HG03460 (cell line): ENCODE results near the gene SBNO2.

Source experiments
- ATAC-seq: cut with Tn5 transposase; IDR thresholded peaks from one replicate; pipeline ENCODE4 v1.9.1; 2021; ENCODE audit not compliant: unreplicated experiment

SBNO2 gene

DNA sequence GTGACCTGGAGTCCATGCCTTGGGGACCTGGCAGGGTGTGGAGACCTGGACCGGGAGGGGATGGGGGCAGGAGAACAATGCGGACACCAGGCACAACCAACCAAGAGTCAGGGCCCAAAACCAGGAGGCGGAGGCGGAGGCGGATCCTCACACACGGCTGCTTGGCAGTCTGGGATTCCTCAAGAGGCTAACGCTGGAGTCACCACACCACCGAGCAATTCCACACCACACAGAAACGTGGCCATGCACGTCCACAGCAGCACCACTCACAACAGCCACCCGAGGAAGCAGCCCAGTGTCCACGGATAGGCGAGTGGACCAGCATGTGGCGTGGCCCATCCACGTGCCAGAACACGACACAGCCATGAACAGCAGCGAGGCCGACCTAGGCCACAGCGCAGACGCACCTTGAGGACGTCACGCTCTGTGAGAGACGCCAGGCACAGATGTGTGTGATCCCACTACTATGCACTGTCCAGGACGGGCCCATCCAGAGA, 17.7 kb downstream of the SBNO2 start:
- ATAC-seq: no peak

DNA sequence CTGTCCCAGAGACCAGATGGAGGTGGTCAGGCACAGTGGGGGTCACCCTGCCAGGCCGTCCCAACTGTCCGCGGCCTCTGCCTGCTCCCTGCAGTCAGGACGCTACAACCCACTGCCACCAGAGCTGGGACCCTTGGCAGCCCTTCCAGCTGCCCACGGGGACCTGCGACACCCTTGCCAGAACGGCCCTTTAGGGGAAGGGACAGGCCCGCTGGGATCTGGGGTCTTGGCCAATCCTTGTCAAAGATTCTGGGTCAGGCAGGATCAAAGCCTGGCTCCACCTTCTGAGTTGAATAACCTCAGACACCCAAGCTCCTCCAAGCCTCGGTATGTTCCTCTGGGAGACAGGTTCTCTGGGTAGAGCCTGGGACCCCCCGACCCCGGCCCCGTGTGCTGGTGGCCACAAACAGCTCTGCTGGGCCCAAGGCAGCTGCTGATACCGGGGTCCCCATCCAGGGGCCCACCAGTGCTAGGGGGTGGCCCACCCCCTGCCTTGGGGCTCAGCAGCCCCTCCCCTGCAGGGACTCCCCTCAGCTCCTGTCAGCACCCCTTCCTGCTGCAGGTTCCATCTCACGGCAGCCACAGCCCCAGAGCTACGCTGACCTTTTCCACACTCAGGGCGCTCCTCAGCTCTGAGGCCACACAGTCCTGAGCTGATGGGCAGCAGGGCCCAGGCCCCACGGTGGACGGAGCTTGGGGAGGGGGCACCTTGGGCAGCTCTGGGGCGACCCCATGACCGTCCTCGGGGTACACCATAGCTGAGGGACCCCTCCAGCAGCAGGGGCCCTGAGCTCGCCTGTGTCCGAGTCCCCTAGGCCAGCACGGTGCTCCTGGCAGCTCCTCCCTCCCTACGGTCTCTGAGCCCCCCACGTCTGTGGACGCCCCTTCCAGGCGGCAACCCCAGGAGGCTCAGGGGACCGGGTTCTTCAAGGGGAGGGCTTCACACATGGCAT, 18.4 kb downstream of the SBNO2 start:
- ATAC-seq: no peak

- ATAC-seq: no peak
Measured at GRCh38 chr19:1154731-1155351, 19.2 kb downstream of the SBNO2 start.

DNA sequence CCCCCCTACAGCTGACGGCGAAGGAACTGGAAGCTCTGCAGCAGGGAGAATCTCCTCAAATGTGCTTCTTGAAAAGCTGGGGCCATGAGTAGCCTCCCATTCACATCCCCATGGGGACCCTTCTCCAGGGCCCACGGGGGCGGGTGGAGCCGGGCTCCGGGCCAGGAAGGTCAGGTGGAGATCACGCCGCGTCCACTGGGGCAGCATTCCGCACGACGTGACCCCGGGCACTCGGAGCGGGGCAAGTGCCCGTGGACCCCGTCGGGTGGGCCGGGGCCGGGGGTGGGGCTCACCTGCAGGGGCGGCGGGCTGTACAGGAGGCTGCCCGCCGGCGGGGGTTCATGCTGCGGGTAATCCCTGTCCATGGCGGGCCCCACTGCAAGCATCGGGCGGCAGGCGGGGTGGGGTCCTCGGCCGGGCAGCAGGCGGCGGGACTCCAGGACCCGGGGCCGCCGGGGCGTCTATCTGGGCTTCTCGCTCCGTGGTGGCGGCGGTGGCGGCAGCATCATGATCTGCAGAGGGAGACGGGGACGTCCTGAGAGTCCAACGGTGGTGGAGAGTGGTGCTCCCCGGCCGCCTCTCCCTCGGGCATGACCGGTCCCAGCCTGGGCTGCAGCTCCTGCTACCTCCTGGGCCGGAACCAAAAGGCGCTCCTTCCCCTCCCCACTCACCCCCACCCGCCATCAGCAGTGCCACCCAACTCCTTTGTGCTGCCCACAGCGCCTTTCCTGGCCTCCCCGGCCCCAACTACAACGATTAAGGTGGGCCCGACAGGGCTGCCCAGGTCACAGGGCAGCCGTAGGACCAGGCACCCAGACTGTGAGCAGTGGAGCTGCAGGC, 20.0 kb downstream of the SBNO2 start:
- no peak for ATAC-seq

- no peak for ATAC-seq
Measured at GRCh38 chr19:1151917-1152587, 22.0 kb downstream of the SBNO2 start.

DNA sequence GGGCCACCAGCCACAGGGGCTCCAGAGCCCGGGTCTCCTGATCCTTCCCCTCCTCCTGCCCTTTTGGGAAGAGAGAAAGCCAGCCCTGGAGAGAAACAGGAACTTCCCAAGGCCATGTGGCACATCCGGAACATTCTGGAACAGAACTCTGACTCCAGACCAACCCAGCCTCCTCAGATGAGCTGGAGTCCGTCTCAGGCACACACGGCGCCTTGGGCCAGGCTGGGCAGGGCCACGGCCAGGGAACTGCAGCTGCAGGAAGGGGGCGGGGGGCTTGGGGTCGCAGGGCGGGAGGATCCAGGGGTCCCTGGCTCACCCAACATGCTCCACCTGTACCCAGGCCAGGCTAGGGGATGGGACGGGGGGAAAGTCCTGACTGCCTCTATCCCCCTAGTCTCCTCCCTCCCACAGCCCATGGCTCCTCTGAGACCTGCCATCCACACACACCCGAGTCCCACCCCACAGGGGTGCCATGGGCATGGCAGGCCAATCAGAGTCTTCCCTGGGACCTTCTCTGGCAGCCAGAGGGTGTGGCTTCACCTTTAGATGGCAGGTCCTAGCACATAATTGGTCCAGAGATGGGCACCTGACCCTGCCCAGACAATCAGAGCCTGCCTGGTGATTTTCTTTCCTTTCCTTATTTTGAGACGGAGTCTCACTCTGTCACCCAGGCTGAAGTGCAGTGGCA, 22.9 kb downstream of the SBNO2 start:
- ATAC-seq: no peak

- ATAC-seq: no peak
Measured at GRCh38 chr19:1150333-1151036, 23.6 kb downstream of the SBNO2 start.

DNA sequence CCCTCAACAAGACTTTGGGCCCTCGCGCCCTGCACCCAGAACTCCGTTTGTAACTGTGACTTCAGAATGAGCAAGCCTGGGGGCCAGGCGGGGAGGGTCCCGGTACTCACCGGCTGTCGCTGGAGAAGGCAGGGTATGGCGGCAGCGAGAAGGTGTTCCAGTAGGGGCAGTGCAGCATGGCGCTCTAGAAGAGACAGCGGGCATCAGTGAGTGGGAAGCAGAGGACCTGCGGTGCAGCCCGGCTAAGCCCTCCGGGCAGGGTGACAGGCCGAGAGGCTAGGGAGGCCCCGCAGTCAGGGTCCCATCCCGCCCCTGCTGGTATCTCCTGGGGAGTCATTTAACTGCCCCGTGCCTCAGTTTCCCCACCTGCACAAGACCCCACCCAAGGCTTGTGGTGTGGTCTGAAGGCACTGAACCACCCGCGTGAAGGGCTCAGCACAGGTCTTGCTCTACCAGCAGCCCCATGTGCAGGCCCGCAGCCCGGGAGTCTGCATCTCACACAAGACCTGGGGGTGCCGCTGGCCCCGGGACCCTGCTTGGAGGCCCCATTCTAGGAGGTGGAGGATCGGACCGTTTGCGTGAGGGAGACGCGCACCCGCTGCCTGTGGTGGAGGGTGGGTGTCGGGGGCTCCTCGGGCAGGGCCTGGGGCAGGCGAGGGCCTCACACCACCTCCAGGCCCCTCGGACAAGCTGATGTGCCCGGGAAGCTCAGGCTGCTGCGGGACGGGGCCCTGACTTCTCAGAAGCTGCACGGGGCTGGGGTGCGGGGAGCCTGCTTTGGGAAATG, 24.6 kb downstream of the SBNO2 start:
- no peak for ATAC-seq

- no peak for ATAC-seq
Measured at GRCh38 chr19:1147934-1148549, 26.0 kb downstream of the SBNO2 start.

GRCh38 chr19:1146858-1147780, 26.9 kb downstream of the SBNO2 start:
- no peak for ATAC-seq

- no peak for ATAC-seq
Measured at GRCh38 chr19:1146412-1146699, 27.7 kb downstream of the SBNO2 start.

DNA sequence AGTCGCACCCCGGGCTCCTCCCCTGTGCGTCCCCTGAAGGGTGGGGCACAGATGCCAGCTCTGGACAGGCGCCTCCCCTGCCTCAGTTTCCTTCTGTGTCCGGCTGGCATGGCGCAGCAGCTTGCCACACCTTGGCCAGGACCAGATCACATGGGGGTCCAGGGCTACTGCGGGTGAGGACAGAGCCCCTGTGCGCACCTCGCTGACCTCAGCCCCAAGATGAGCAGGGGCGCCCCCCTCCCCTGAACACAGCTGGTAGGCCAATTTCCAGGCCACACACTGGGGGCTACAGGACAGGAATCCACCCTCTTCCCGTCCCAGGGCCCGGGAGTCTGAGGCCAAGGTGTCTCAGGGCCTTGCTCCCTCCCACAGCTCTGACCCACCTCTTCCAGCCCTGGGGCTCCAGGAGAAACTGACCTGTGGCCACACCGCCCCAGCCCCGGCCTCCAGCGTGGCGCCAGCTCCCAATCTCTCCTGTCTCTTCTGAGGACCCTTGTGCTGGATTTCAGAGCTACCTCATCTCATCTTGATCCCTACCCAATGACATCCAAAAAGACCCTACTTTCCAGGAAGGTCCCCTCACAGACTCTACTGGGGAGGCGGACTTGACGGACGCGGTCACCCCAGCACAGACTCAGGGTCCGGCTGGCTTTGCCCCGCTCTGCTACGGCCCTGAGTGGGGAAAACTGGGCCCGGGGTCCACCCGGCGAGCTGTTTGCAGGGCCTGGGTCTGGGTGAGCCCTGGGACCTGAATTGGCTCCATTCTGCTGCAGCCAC, 28.2 kb downstream of the SBNO2 start:
- ATAC-seq: no peak

DNA sequence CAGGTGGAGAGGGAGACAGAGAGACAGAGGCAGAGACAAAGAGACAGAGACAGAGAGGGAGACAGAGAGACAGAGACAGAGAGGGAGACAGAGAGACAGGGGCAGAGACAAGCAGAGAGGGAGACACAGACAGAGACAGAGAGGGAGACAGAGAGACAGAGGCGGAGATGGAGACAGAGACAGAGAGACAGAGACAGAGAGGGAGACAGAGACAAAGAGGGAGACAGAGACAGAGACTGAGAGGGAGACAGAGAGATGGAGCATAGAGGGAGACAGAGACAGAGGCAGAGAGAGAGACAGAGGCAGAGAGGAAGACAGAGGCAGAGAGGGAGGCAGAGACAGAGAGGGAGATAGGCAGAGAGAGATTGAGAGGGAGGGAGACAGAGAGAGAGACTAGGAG, 29.3 kb downstream of the SBNO2 start:
- ATAC-seq: no peak

- no peak for ATAC-seq
Measured at GRCh38 chr19:1143828-1144399, 30.2 kb downstream of the SBNO2 start.

GRCh38 chr19:1141944-1142343, 32.1 kb downstream of the SBNO2 start:
- no peak for ATAC-seq

- ATAC-seq: no peak
Measured at GRCh38 chr19:1140272-1141027, 33.6 kb downstream of the SBNO2 start.
